ENCODE data around the gene GAREM2.

Gene GAREM2

DNA sequence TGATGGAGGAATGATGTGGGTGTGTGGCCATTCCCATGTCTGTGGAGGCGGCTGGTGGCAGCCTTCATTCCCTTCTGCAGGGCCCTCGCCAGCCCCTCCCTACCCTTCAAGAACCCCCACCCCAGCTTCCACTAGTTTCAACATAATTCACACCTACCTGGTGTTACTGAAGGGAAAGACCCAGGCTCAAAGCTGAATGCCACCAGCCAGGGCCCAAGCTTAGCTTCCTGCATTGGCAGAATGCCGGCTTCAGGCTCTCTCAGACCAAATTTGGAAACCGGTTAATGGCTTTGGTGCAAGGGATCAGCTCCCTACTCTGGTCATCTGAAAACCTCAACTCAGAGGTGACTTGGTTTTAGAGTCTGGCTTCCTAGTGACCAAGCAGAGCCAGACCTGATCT lies 16.9 kb downstream of the GAREM2 start:
- no peak for DNase-seq

DNA sequence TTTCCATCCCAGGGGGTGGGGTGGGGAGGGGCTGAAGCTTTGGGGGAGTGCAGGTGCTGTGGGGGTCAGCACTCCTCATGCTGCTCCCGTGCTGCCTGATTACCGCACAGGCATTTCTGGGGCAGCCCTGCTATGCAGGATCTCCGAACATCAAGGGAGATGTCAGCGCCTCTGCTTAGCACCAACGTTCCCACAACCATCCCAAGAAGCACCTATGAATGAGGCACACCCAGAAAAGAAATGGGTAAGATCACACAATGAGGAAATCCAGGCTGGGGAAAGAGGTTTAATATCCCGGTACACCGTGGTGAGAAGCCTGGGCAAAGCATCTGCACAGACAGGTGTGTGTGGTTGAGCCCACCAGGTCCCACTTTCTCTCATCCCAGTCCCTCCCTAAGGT lies 17.5 kb downstream of the GAREM2 start:
- no peak for DNase-seq

DNA sequence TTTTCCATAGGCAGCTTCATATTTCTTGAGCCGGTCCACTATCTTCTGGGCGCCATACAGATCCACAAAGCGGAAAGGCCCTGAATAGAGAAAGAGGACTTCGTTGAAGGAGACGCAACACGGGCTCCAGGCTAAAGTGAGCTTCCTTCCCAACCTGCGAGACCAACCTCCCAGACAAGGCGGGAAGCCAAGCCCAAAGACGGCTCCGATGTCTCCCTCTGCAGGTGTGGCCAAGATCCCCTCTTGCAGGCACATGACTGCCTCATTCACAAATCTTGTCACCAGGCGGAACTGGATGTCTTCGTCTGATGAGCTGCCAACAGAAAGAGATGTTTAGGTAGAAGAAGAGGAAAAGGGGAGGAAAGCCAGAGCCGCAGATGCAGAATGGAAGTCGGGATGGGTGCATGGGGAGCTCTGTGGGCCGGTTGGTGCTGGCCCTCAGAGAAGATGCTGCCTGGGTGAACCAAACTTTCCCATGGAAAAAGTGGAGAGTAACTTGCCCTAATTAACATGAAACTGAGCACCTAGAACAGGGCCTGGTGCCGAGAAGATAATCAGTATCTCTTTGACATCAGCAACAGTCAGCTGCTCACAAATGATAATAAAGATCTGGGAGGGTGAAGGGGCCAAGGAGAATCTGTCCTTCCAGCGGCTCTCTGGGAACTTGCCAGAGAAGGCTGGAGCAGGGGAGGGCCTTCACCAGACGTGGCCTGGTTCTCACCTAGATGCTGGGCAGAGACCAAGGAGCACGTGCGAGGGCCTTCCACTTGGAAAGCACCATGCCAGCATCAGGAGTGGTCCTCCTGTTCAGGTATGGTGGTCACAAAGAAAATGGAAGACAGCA lies 18.6 kb downstream of the GAREM2 start:
- no peak for DNase-seq

DNA sequence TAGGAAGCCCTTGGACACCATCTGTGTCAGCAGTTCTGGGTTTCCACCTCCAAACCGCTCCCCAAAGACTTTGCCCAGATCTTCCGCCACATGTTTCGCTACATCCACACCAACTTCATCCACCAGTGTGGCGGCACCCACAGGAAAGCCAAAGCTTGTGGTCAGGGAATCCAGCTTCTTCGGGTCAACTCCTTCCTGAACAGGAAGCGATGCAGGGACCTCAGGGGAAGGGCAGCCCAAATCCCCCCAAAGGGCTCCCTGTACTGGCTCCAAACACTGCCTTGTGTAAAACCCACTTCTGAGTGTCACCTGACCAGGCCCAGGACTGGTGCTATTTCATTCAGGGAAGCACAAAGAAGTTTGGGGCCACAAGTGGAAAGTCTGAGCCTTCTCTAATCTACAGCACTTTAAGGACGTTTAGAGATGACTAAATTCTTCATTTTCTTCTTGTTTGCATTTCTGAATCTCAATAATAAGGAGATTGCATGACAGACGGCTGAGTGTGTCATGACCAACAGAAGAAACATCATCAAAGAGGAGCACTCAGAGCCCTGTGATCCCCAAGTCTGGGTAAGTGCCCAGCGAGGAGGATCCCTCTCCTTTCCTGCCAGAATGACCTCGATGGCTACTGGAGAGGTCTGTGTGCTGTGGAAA lies 20.8 kb downstream of the GAREM2 start:
- DNase-seq, result no peak

DNA sequence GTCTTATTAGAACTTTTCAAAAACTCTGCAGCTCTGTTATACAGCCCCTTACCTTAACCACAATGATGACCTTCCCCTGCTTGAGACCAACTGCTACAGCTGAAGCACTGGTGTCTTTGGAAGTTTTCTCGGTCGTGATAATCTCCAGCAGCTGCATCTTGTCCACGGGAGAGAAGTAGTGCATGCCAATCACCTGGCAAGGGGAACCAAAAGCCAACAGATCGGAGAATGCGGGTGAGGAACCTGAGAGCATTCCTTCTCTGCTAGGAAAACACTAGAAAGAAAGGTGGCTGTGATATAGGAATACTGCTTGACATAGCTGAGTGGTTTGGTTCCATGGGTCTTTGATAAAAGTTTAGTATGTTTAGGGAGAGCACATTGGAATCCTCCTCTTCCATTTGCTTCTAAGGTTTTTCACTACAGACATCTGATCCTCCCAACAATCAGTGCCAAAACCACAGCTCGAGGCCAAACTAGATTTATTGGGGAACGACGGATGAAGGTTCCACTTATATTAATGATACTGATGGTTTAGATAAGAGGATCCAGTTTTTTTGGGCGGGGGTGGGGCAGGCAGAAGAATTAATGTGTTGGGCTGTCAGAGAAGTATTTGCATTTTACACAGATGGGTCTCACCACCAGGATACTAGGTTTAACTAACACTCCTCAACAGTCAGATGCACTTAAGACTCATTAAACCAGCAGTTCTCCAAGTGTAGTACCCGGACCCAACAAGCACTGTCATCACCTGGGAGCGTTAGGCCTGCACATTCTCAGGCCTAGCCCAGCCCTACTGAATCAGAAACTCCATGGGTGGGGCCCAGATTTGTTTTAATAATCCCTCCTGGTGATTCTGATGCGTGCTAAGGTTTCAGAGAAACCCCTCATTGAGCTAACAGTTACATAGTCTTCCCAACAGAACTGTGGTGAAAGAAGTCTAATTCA lies 22.4 kb downstream of the GAREM2 start:
- no peak for DNase-seq

DNA sequence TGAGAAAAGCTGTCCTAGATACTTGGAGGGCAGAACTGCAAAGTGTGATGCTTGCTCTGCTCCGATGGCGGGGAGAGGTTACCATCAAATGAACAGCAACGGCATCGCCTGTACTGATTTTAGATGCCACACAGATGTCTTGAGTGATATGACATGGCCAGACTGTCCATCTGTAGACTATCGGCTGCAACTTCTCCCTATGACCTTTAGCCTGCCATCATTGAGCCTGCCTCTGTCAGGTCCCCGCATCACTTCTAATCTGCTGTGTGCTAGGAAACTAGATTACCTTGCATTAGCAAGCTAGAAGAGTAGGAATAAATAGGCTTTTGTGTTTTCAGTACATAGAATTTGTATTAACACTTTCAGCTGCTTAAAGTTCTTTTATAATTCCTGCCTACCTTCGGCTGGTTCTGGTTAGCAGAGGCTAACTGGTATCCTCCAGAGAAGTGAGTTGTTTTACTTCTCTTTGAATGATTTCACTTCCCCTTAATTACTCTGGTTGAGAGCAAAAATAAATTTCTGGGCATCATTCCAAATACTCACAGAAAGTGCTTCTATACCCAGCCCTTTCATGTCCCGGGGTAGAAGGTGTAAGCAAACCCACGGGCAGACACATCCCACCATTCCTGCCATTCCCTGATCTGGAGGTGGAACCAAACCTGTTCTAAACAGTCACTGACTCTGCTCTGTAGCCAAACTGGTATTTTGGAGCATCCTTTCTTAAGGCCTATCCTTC lies 24.0 kb downstream of the GAREM2 start:
- DNase-seq, result no peak

DNA sequence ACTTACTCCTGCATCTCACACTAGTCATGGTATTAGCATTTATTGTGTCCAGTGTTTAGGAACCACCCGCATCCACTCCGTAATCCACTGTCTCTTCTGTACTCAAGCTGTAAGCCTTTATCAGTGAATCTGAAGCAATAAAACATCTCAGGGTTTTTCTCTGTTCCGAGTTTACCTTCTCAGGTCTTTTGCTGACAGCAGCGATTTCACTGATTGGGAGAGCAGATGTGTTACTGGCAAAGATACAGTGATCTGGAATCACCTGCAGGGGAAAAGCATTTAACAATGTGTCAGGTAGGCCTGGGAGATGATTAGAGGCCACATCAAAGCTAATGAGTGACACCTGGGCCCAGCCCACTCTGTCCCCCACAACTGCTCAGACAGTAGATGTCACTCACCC lies 24.6 kb downstream of the GAREM2 start:
- no peak for DNase-seq

DNA sequence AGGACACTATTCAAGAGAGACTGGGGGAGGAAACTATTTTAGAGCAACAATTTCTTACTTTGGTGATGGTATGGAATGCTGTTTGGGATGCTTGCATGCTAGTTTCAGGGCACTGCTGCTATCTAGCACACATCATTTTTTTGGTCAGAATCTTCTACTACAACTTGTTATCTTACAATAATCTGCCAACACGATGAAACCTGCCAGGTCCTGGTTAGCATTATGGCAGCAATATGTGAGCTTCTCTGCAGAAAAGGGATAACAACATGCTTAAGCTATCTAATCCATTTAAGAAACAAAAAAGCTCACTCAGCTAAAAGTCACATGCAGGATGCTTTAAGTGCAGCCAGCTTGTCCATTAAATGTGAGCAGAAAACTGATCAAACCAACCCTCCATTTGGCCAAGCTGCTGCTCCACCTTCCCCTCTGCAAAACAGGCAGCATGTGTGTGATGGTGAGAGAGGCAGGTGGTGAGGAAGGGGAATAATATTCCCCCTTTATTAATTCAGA lies 30.1 kb downstream of the GAREM2 start:
- DNase-seq, result no peak

DNA sequence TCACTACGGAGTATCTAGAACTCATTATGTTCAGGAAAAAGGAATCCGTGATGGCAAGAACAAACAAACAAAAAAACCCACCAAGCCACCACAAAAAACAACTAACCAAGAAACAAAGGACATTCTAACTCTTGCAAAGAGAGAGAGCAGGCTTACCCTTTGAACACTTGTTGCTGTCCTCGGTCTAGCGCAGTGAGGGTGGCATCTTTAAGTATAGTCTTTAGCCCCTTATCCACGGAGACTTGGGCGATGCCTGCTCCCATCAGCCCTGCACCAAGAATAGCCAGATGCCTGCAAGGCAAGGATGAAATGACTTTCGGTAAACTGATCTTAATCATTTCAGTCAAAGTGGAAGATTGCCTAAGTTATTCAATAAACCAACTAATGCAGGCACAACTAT lies 31.0 kb downstream of the GAREM2 start:
- DNase-seq, result no peak

DNA sequence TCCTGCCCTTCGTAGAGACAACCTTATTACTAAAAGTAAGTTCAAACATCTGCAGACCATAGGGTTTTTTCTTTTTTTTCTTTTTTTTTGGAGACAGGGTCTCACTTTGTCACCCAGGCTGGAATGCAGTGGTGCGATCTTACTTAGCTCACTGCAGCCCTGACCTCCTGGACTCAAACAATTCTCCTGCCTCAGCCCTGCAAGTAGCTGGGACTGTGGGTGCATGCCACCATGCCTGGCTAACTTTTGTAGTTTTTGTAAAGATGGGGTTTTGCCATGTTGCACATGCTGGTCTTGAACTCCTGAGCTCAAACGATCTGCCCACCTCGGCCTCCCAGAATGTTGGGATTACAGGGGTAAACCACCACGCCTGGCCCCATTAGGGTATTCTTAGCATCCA lies 39.1 kb downstream of the GAREM2 start:
- no peak for DNase-seq

DNA sequence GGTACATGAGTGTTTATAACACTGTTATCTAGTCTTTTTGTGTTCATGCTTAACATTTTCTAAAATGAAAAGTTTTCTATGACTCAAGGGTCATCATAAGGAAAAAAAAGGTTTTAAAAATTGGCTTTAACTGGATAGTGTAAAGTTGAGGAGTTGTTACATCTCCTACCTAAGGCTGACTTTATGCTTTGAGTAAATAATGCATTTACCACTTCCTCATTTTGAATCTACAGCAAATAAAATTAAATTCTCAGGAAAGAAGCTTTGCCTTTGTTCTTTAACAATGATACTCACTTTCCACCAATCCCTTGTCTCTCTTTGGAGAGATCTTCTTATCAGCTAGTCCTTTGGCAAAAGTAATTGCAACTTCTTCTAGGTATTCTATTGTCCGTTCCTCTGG lies 41.9 kb downstream of the GAREM2 start:
- DNase-seq, result no peak

DNA sequence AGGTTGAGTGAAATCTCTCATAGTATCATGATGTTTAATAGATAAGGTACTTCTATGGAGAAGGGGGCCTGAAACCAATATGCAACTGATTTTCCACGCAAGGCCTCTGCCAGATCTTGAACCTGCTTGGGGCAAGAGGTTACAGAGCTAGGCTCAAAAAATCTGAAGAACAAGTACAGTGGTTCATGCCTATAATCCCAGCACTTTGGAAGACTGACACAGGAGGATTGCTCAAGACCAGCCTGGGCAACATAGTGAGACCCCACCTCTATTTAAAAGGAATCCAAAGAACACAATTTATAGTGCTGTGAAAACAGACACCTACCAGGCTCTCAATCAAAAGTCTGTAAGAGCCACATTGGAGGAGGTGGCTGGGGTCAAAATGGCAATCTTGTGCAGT lies 42.9 kb downstream of the GAREM2 start:
- no peak for DNase-seq

DNA sequence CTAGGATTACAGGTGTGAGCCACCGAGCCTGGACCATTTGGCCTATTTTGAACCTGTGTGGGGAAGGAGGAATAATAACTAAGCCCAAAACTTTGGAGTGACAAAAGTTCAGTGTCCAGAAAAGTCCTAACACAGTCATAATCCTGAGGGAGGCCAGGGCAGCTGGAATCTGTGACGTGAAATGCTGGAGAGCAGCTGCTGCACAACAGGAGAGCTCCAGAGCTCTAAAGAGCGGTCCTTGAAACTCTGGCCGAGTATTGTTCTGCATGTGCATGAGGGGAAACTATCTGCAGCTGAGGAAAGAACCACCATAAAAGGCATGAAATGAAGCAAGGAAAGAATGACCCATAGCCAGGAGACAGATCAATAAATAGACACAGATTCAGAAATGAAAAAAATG lies 43.7 kb downstream of the GAREM2 start:
- no peak for DNase-seq

DNA sequence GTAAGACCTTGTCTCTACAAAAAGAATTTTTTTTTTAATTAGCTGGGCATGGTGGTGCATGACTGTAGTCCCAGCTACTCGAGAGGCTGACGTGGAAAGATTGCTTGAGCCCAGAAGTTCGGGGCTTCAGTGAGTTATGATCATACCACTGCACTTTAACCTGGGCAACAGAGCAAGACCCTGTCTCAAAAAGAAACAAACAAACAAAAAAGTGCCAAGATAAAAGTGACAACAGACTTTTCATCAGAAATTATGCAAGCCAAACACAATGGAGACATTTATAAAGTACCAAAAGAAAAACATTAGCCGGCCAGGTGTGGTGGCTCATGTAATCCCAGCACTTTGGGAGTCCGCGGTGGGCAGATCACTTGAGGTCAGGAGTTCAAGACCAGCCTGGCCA lies 44.8 kb downstream of the GAREM2 start:
- DNase-seq, result no peak

DNA sequence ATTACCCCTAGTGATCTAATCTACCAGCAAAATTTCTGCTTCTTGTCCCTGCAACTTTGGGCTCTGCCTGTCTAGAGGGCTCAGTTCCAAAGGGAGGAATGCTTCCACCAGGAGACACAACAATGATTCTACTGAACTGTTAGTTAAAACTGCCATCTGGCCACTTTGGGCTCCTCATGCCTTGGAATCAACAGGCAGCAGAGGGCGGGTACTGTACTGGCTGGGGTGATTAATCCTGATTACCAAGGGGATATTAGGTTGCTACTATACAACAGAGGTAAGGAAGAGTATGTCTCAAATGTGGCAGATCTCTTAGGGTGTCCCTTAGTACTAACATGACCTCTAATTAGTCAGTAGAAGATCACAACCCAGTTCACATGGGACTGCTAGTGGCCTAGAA lies 50.1 kb downstream of the GAREM2 start:
- DNase-seq, result no peak

DNA sequence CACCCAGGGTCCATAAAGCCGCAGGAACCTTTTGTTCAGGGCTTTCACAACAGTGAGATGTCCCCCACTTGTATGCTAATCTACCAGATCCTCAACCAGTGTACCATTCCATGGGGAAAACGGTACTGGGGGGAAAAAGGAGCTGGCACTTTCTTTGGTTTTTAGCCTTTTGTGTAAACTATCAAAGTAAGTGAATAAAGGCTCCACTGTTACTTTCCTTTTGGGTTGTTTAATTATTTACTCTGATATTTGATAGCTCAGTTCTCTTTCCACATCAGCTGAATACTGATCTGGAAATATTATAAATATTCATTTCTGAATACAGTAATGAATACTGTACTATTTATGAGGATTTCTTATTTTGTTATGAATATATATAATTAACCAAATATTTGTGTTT lies 51.2 kb downstream of the GAREM2 start:
- DNase-seq, result no peak

DNA sequence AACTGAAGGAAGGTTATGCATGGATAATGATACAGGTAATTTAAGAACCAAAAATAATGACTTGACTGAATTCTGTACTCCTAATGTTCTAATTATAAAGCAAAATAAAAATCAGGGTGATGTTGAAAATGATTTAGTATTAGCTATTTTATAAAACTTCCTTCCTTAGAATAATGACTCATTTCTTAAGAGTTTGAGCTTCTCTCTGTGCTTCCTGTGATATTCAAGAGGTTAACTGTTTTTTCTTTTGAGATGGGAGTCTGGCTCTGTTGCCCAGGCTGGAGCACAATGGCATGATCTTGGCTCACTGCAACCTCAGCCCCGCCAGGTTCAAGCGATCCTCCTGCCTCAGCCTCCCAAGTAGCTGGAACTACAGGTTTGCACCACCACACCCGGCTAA lies 56.7 kb downstream of the GAREM2 start:
- DNase-seq, result no peak

DNA sequence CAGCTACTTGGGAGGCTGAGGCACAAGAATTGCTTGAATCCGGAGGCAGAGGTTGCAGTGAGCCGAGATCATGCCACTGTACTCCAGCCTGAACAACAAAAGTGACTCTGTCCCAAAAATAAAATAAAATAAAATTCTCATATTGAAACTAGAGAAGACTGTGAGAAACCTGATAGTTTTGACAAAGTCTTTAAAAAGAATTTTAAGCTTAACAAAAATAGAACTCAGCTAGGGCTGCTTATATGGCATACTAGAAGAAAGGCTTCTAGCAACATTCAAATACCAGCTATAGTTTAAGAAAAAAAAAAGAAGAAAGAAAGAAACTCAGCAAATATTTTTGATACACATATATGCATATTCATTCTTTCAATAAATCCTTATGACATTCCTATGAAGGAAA lies 57.9 kb downstream of the GAREM2 start:
- DNase-seq, result no peak

DNA sequence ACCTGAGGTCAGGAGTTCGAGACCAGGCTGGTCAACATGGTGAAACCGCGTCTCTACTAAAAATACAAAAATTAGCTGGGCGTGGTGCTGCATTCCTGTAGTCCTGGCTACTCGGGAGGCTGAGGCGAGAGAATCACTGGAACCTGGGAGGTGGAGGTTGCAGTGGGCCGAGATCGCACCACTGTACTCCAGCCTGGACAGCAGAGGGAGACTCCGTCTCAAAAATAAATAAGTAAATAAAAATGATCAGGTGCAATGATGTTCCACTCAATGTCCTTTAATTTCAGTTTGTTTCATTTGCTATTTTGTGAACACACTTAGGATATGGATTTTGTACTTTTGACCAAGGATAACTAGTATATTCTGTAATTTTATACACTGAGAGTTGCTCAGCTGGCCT lies 62.2 kb downstream of the GAREM2 start:
- peak; percentile 15 for DNase-seq

DNA sequence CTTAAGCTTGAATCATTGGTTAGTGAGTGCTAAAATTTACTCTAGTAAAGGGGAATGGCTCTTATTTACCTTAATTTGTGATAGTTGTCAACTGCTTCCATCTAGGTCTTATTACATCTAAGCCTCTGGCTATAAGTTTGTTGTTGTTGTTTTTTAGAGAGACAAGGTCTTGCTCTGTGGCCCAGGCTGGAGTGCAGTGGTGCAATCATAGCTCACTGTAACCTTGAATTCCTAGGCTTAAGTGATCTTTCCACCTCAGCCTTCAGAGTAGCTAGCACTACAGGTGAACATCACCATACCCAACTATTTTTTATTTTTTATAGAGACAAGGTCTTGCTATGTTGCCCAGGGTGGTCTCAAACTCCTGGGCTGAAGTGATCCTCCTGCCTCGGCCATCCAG lies 65.0 kb downstream of the GAREM2 start:
- DNase-seq, result no peak

DNA sequence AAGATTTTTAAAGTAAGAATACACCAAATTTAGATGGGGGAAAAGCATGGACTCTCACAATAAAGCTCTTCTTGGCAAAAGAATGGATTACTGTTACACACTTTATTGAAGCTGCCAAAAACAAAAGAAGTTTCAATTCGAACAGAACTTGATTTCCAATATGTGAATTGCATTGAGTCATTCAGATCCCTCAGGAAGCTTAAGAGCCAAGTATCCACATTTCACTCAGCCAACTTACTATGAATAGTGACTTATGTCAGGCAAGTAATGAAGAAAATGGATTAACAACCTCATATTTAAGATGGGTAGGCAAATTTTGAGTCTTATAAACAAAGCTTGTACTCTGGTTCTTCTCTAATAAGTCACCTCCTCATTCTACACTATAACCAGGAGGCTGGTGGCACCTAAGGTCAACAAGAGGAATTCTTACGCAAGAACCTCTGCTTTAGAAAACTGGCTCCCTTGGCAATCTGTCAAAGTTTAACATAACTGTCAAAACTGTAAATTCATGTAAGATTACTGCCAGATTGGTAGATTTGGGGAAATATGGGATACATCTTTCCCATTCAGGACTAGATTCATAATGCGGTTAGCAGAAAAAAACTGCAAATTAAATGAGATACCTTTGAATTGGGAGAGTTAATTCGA lies 65.5 kb downstream of the GAREM2 start:
- no peak for DNase-seq
